ENCODE measurements around the gene CFAP58.

- no peak for TF ChIP-seq CTCF (IDR thresholded peaks at IDR 0.05)
- no peak for TF ChIP-seq POLR2A (IDR thresholded peaks at IDR 0.05)
These were observed 24.5 kb upstream of the CFAP58 start for GRCh38 chr10:104328896-104329710.
